Measurements from ENCODE around the gene BTBD9.

Gene BTBD9

GRCh38 chr6:38323216-38323615 is 316.5 kb downstream of the BTBD9 start:
- TF ChIP-seq CTCF (IDR thresholded peaks at IDR 0.05) = no peak

- TF ChIP-seq CTCF (IDR thresholded peaks at IDR 0.05) = no peak
These were observed 317.6 kb downstream of the BTBD9 start for GRCh38 chr6:38322138-38322537.

- no peak for TF ChIP-seq CTCF (IDR thresholded peaks at IDR 0.05)
These were observed 318.9 kb downstream of the BTBD9 start for GRCh38 chr6:38320843-38321242.

GRCh38 chr6:38320358-38320757 is 319.4 kb downstream of the BTBD9 start:
- TF ChIP-seq CTCF (IDR thresholded peaks at IDR 0.05) = no peak

GRCh38 chr6:38319256-38320212 is 320.2 kb downstream of the BTBD9 start:
- TF ChIP-seq CTCF (IDR thresholded peaks at IDR 0.05) = no peak

- no peak for TF ChIP-seq CTCF (IDR thresholded peaks at IDR 0.05)
These were observed 323.4 kb downstream of the BTBD9 start for GRCh38 chr6:38316099-38316868.

- no peak for TF ChIP-seq CTCF (IDR thresholded peaks at IDR 0.05)
These were observed 328.5 kb downstream of the BTBD9 start for GRCh38 chr6:38311201-38311600.
